ENCODE results near the gene ZNF326. TPM values are rescaled to one million over a fixed set of nuclear protein-coding genes. Genes with fewer than 3 reads are reported as not detected.

The ZNF326 gene
- polyA plus RNA-seq, 1 donor, result 49.4 TPM

DNA sequence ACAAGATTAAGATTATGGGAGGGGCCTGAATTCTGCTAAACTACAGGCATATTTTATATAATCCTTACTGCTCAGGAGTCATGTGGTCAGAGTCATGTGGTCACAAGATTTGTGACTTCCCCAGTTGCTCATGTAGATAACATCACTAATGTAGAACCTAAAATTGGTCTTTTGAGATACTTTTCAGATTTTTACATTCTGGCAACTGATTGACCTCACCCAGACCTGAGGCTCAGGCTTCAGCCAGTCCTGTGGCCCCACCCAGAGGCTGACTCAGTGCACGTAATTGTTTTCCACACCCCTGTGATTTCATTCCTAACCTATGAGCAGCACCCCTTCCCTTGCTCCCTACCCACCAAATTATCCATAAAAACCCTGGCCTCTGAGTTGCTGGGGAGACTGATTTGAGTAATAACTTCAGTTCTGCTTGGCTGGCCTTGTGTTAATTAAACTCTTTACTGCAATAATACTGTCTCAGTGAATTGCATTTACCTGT lies 41.7 kb upstream of the ZNF326 start:
- Histone ChIP-seq H3K4me3 (ENCODE audit: low read length) (no peak overlapping the region), H3K27me3 (ENCODE audit: control insufficient read depth, insufficient read depth, low read length) (no peaks in the 10 kb centered on the region), H3K9me3 (ENCODE audit: control insufficient read depth, low read depth, low read length) (no peaks in the 10 kb centered on the region), H3K27ac (ENCODE audit: low read length) (peak overlapping the region; percentile 72), H3K36me3 (ENCODE audit: control insufficient read depth, insufficient read depth, low read length) (no peaks in the 10 kb centered on the region), H3K4me1 (ENCODE audit: control insufficient read depth, insufficient read depth, low read length) (peaks cover 29% of the 10 kb centered on the region)
- WGBS (ENCODE audit: insufficient coverage, low lambda C conversion rate), result no CpG with 5 or more reads among the region's 1 CpG
- peak; percentile 58 to 71 for DNase-seq

DNA sequence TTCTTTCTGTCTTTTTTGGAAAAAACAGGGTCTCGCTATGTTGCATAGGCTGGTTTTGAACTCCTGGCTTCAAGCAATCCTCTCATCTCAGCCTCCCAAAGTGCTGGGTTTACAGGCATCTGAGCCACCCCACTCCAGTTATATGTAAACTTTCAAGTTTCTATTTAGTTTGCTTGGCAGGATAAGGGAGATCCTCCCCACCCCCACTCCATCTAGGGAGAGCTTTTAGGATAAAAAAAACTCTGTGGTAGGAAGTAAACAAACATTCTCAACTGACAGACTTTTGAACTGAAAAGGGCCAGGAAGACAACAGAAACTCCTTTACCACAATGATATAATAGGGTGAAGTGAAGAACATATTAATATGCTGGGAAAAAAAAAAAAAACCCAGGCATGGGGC lies 41.0 kb upstream of the ZNF326 start:
- H3K4me1 ChIP-seq (ENCODE audit: control insufficient read depth, insufficient read depth, low read length), result peaks cover 29% of the 10 kb centered on the region
- H3K27ac ChIP-seq (ENCODE audit: low read length), result peak overlapping the region; percentile 16
- no peaks in the 10 kb centered on the region for H3K27me3 ChIP-seq (ENCODE audit: control insufficient read depth, insufficient read depth, low read length)
- no peak for DNase-seq
- H3K36me3 ChIP-seq (ENCODE audit: control insufficient read depth, insufficient read depth, low read length), result no peaks in the 10 kb centered on the region
- no CpG with 5 or more reads among the region's 1 CpG for WGBS (ENCODE audit: insufficient coverage, low lambda C conversion rate)
- no peak overlapping the region for H3K4me3 ChIP-seq (ENCODE audit: low read length)
- H3K9me3 ChIP-seq (ENCODE audit: control insufficient read depth, low read depth, low read length), result no peaks in the 10 kb centered on the region

DNA sequence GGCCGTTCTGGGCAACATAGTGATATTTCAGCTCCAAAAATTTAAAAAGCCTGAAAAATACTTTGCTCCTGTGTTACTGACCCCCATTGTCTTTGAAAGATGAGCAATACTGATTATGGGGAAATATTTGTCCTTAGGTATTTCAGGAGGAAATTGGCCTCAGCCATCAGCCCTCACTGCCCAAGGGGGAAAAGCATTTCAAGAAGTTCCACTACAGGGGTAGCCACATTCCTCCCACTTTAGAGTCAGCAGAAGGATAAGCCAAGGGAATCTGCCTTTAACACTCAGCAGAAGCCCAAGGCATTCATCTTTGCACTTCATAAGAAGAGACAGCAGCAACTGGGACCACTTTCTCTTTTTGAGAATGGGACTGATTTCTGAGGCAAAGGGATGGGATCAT lies 40.5 kb upstream of the ZNF326 start:
- no peaks in the 10 kb centered on the region for H3K27me3 ChIP-seq (ENCODE audit: control insufficient read depth, insufficient read depth, low read length)
- peaks cover 29% of the 10 kb centered on the region for H3K4me1 ChIP-seq (ENCODE audit: control insufficient read depth, insufficient read depth, low read length)
- H3K36me3 ChIP-seq (ENCODE audit: control insufficient read depth, insufficient read depth, low read length), result no peaks in the 10 kb centered on the region
- H3K9me3 ChIP-seq (ENCODE audit: control insufficient read depth, low read depth, low read length), result no peaks in the 10 kb centered on the region
- DNase-seq, result no peak
- WGBS (ENCODE audit: insufficient coverage, low lambda C conversion rate), result 100% methylated on average over 1 of the region's 1 CpG
- H3K4me3 ChIP-seq (ENCODE audit: low read length), result no peak overlapping the region
- H3K27ac ChIP-seq (ENCODE audit: low read length), result peak overlapping the region; percentile 69

DNA sequence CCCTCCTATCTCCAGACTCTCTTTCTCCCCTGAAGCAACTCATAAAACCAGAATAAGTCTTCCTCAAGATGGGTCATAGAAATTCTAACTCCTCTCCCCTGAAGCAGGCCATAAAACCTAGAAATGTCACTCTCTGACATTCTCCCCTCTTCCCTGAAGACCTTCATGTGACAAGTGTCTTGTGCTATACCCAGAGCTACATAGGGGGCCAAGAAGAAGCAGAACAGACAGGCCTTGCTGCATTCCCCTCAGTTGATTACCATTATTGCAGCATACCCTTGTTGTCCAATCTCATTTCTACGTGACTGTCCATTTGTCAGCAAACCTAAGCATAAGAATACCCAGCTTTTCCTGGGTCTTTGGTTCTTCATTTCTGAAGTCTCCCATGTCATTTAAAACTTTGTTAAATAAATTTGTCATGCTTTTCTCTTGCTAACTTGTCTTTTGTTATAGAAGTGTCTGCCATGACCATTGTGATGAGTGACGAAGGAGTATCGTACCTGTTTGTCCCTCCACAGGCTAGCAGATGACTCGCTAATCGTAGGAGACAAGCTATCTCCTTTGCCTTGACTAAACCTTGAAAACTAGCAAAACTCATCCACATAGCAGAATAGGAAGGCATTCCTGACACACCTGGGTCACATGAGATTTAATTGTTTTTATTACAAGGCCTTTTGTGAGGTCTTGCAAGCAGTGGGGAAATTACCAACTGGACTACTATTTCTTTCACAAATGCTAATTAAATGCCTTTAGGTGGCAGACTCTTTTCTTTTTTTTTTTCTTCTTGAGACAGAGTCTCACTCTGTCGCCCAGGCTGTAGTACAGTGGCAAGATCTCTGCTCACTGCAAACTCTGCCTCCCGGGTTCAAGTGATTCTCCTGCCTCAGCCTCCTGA lies 39.4 kb upstream of the ZNF326 start:
- no peaks in the 10 kb centered on the region for H3K36me3 ChIP-seq (ENCODE audit: control insufficient read depth, insufficient read depth, low read length)
- peak in 1 of 2 donors; percentile 65 for DNase-seq
- H3K4me3 ChIP-seq (ENCODE audit: low read length), result no peak overlapping the region
- no peaks in the 10 kb centered on the region for H3K9me3 ChIP-seq (ENCODE audit: control insufficient read depth, low read depth, low read length)
- peak overlapping the region; percentile 69 for H3K27ac ChIP-seq (ENCODE audit: low read length)
- H3K4me1 ChIP-seq (ENCODE audit: control insufficient read depth, insufficient read depth, low read length), result peaks cover 22% of the 10 kb centered on the region
- H3K27me3 ChIP-seq (ENCODE audit: control insufficient read depth, insufficient read depth, low read length), result no peaks in the 10 kb centered on the region
- WGBS (ENCODE audit: insufficient coverage, low lambda C conversion rate), result 53% methylated on average over 3 of the region's 7 CpGs

- no CpG with 5 or more reads among the region's 1 CpG for WGBS (ENCODE audit: insufficient coverage, low lambda C conversion rate)
- H3K27ac ChIP-seq (ENCODE audit: low read length), result no peak overlapping the region
These were observed 37.8 kb upstream of the ZNF326 start for GRCh38 chr1:89957107-89957506.

DNA sequence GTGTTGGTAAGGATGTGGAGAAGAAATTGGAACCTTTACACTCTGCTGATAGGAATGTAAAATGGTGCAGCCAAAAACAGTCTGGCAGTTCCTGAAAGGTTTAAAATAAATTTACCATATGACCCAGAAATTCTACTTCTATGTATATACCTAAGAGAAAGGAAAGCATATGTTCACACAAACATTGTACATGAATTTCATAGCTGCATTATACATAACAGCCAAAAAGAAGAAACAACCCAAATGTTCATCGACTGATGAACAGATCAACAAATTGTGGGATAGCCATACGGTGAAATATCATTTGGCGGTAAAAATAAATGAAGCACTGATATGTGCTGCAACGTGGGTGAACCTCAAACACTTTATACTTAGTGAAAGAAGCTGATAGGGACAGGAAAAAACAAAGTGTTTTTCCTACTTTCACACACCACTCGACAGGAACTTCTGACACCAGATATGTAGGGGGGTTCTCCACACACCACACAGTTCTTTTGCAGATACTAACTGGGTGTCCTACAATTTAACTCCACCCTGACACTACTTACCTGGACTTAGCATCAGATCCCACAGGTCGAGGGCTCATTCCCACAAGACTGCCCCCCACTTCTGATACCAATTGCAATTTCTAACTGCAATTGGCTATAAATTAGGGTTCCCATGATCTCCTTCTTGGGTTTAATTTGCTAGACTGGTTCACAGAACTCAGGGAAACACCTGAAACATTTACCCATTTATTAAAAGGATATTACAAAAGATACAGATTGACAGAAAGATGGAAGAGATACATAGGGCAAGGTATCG lies 35.9 kb upstream of the ZNF326 start:
- no peak overlapping the region for H3K27ac ChIP-seq (ENCODE audit: low read length)
- WGBS (ENCODE audit: insufficient coverage, low lambda C conversion rate), result 83% methylated on average over 1 of the region's 7 CpGs
- H3K4me3 ChIP-seq (ENCODE audit: low read length), result no peak overlapping the region
- H3K27me3 ChIP-seq (ENCODE audit: control insufficient read depth, insufficient read depth, low read length), result no peaks in the 10 kb centered on the region
- DNase-seq, result no peak
- H3K4me1 ChIP-seq (ENCODE audit: control insufficient read depth, insufficient read depth, low read length), result peaks cover 11% of the 10 kb centered on the region
- H3K9me3 ChIP-seq (ENCODE audit: control insufficient read depth, low read depth, low read length), result no peaks in the 10 kb centered on the region
- H3K36me3 ChIP-seq (ENCODE audit: control insufficient read depth, insufficient read depth, low read length), result no peaks in the 10 kb centered on the region

More at GRCh38 chr1:89957107-89957506, 37.8 kb upstream of the ZNF326 start:
- Histone ChIP-seq H3K36me3 (ENCODE audit: control insufficient read depth, insufficient read depth, low read length) (no peaks in the 10 kb centered on the region), H3K4me1 (ENCODE audit: control insufficient read depth, insufficient read depth, low read length) (peaks cover 19% of the 10 kb centered on the region), H3K9me3 (ENCODE audit: control insufficient read depth, low read depth, low read length) (no peaks in the 10 kb centered on the region), H3K27me3 (ENCODE audit: control insufficient read depth, insufficient read depth, low read length) (no peaks in the 10 kb centered on the region), H3K4me3 (ENCODE audit: low read length) (no peak overlapping the region)
- peak in 1 of 2 donors; percentile 38 for DNase-seq

DNA sequence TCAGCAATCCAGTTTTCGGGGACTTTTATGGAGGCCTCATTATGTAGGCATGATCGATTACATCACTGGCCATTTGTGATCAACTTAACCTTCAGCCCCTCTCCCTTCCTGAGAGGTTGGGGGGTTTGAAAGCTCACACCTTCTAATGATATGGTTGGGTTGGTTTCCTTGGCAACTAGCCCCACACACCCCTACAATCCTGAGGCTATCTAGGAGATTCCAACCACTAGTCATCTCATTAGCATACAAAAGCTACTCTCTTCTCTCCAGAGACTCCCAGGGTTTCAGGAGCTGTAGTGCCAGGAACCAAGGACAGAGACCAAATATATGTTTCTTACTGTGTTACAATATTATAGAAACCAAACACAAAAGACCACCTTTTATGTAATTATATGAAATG lies 35.2 kb upstream of the ZNF326 start:
- no peak overlapping the region for H3K27ac ChIP-seq (ENCODE audit: low read length)
- no peaks in the 10 kb centered on the region for H3K36me3 ChIP-seq (ENCODE audit: control insufficient read depth, insufficient read depth, low read length)
- H3K4me3 ChIP-seq (ENCODE audit: low read length), result no peak overlapping the region
- no CpG with 5 or more reads among the region's 2 CpGs for WGBS (ENCODE audit: insufficient coverage, low lambda C conversion rate)
- H3K27me3 ChIP-seq (ENCODE audit: control insufficient read depth, insufficient read depth, low read length), result no peaks in the 10 kb centered on the region
- no peak for DNase-seq
- H3K9me3 ChIP-seq (ENCODE audit: control insufficient read depth, low read depth, low read length), result no peaks in the 10 kb centered on the region
- peaks cover 11% of the 10 kb centered on the region for H3K4me1 ChIP-seq (ENCODE audit: control insufficient read depth, insufficient read depth, low read length)

DNA sequence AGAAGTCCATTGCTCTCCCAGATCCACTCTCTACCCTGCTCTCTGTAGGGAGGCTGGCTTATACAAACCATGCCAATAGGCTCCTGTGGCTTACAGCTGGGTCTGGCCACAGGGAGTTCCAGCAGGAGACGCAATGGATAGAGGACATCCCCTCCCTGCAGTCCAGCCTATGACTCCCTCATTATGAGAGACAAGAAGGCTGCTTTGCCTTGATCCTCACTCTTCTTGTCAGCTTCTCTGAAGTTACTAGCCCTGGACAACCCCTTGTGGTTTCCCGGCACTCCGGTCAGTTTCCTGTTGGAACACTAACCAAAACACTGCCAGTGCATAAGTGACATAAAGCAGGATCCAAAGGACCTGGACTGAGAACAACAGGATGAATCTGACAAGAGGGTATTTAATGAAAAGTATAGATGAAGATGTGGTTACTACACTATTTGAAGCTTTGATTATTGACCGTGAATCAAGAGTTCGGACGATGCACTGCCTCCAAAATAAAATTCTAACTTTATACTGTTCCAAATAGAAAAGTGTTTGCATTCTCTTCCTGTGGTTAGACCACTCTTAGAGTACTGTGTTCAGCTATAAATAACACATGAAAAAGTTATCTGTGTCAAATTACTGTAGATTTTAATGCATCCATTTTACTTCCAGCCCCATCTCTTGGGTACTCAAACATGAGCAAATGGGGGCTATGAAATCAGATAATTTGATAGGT lies 32.7 kb upstream of the ZNF326 start:
- Histone ChIP-seq H3K27me3 (ENCODE audit: control insufficient read depth, insufficient read depth, low read length) (no peaks in the 10 kb centered on the region), H3K27ac (ENCODE audit: low read length) (no peak overlapping the region), H3K9me3 (ENCODE audit: control insufficient read depth, low read depth, low read length) (no peaks in the 10 kb centered on the region), H3K4me3 (ENCODE audit: low read length) (no peak overlapping the region), H3K36me3 (ENCODE audit: control insufficient read depth, insufficient read depth, low read length) (no peaks in the 10 kb centered on the region), H3K4me1 (ENCODE audit: control insufficient read depth, insufficient read depth, low read length) (no peaks in the 10 kb centered on the region)
- WGBS (ENCODE audit: insufficient coverage, low lambda C conversion rate), result 90% methylated on average over 3 of the region's 6 CpGs
- no peak for DNase-seq

DNA sequence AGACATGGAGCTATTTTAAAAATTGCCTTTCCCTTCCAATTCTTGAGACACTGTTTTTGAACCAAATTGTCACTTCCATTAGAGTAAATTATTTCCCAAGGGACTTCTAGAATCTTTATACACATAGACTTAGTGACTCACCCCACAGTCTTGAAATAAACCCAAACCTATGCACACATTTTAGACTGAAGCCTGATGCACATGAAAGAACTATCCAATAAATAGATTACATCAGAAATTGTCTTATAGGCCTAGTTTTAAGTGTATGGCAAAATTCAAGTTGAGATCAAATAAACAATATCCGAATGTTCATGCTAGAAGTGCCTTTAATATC lies 32.2 kb upstream of the ZNF326 start:
- Histone ChIP-seq H3K36me3 (ENCODE audit: control insufficient read depth, insufficient read depth, low read length) (no peaks in the 10 kb centered on the region), H3K4me3 (ENCODE audit: low read length) (no peak overlapping the region), H3K27me3 (ENCODE audit: control insufficient read depth, insufficient read depth, low read length) (no peaks in the 10 kb centered on the region), H3K9me3 (ENCODE audit: control insufficient read depth, low read depth, low read length) (no peaks in the 10 kb centered on the region), H3K4me1 (ENCODE audit: control insufficient read depth, insufficient read depth, low read length) (no peaks in the 10 kb centered on the region), H3K27ac (ENCODE audit: low read length) (no peak overlapping the region)
- 71% methylated on average over 1 of the region's 1 CpG for WGBS (ENCODE audit: insufficient coverage, low lambda C conversion rate)
- DNase-seq, result no peak

DNA sequence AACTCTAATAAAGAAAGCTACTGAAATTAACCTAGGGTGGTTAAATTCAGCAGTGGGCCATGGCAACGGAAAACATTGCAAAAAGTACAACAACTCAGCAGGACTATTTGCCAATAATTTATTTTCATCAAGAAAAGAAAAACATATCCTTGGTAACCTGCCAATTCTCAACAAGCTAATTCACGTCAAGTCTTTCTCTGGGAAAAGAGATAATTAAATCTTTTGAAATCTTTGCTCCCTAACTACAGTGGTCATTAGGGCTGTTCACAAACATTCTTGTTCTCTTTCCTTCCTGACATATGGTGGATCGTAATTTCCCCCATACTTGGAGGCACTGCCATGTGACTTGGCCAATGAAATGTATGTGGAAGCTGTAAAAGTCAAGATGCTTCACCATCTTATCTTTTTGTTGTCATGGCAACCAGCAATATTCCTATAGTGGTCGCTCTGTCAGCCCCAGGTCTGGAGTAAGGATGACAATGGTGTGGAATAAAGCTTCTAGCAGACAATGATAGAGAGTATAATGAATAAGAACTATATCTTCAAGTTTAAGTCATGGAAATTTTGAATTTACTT lies 29.6 kb upstream of the ZNF326 start:
- peak in 1 of 2 donors; percentile 22 for DNase-seq
- H3K4me1 ChIP-seq (ENCODE audit: control insufficient read depth, insufficient read depth, low read length), result no peaks in the 10 kb centered on the region
- no peak overlapping the region for H3K4me3 ChIP-seq (ENCODE audit: low read length)
- no CpG with 5 or more reads among the region's 4 CpGs for WGBS (ENCODE audit: insufficient coverage, low lambda C conversion rate)
- no peaks in the 10 kb centered on the region for H3K9me3 ChIP-seq (ENCODE audit: control insufficient read depth, low read depth, low read length)
- no peaks in the 10 kb centered on the region for H3K27me3 ChIP-seq (ENCODE audit: control insufficient read depth, insufficient read depth, low read length)
- H3K27ac ChIP-seq (ENCODE audit: low read length), result no peak overlapping the region
- no peaks in the 10 kb centered on the region for H3K36me3 ChIP-seq (ENCODE audit: control insufficient read depth, insufficient read depth, low read length)
